C4-2B (cell line): ENCODE results near the gene FITM1.

Source experiments
- H3K27ac ChIP-seq: fragments of 450-650 bp; 2 replicates; pipeline ENCODE4 v1.5.1; 2017
- CTCF ChIP-seq: fragments of 450-650 bp; conservative IDR thresholded peaks from 2 replicates; pipeline ENCODE4 v1.5.1; 2017; ENCODE audit warnings: mild to moderate bottlenecking
- ZFX ChIP-seq: fragments of 450-650 bp; IDR thresholded peaks from 2 replicates; pipeline ENCODE4 v1.6.1; 2017

FITM1 gene

GRCh38 chr14:24179294-24179960, 49.0 kb downstream of the FITM1 start:
- H3K27ac ChIP-seq: no peak overlapping the region
- no peak for TF ChIP-seq CTCF
- no peak for TF ChIP-seq ZFX

GRCh38 chr14:24179961-24180796, 49.7 kb downstream of the FITM1 start:
- H3K27ac ChIP-seq: no peak overlapping the region
- TF ChIP-seq ZFX (no peak), CTCF (no peak)

GRCh38 chr14:24181371-24182077, 51.1 kb downstream of the FITM1 start:
- no peak for TF ChIP-seq CTCF
- TF ChIP-seq ZFX: no peak
- no peak overlapping the region for H3K27ac ChIP-seq
